Measurements from ENCODE around the gene GGA1.

The GGA1 gene

DNA sequence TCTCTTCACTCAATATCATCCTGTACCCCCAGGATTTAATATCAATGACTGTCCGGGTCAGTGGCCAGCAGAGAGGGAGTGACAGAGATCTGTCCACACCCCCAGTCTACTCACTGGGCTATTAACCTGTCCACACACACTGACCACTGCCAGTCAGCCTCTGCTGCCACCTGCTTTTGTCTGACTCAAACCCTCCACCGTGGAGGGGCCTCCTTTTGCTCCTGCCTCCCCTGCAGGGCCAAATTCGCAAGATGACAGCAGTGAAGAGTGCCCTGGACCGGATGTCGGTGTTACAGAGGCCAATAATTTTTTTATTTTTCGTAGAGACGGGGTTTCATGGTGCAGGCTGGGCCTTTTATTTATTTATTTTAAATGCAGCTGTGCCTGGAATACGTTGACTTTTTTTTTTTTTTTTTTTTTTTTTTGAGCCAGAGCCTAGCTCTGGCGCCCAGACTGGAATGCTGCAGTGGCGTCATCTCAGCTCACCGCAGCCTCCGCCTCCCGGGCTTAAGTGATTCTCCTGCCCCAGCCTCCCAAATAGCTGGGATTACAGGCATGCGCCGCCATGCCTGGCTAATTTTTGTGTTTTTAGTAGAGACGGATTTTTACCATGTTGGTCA, 55.0 kb downstream of the GGA1 start:
- no peak for DNase-seq (ENCODE audit: extremely low read depth, low read depth)
- TF ChIP-seq, protein P1, sequence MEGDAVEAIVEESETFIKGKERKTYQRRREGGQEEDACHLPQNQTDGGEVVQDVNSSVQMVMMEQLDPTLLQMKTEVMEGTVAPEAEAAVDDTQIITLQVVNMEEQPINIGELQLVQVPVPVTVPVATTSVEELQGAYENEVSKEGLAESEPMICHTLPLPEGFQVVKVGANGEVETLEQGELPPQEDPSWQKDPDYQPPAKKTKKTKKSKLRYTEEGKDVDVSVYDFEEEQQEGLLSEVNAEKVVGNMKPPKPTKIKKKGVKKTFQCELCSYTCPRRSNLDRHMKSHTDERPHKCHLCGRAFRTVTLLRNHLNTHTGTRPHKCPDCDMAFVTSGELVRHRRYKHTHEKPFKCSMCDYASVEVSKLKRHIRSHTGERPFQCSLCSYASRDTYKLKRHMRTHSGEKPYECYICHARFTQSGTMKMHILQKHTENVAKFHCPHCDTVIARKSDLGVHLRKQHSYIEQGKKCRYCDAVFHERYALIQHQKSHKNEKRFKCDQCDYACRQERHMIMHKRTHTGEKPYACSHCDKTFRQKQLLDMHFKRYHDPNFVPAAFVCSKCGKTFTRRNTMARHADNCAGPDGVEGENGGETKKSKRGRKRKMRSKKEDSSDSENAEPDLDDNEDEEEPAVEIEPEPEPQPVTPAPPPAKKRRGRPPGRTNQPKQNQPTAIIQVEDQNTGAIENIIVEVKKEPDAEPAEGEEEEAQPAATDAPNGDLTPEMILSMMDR (IDR thresholded peaks at IDR 0.05; ENCODE audit: low read depth, low read length) = no peak

GRCh38 chr22:37664249-37665101, 55.8 kb downstream of the GGA1 start:
- DNase-seq (ENCODE audit: extremely low read depth, low read depth) = no peak
- TF ChIP-seq, protein P1 (IDR thresholded peaks at IDR 0.05; ENCODE audit: low read depth, low read length) = no peak

- DNase-seq (ENCODE audit: extremely low read depth, low read depth) = no peak
- TF ChIP-seq, protein P1 (IDR thresholded peaks at IDR 0.05; ENCODE audit: low read depth, low read length) = no peak
These were observed 56.9 kb downstream of the GGA1 start for GRCh38 chr22:37665487-37665886.

DNA sequence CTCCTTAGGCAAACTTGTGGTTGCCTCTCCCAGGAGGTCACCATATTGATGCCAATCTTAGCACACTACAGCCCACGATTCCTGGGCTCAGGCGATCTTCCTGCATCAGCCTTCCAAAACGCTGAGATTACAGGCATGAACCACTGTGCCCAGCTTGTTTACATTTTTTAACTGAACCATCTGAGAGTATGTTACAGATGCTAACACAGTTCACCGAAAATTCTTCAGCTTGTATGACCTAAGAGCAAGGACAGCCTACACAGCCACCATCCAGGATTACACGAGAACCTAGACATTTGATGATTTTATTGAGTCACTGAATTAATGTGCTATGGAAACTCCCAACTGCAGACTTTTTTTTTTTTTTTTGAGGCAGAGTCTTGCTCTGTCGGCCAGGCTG, 61.0 kb downstream of the GGA1 start:
- TF ChIP-seq, protein P1 (IDR thresholded peaks at IDR 0.05; ENCODE audit: low read depth, low read length) = no peak
- peak; percentile 87 for DNase-seq (ENCODE audit: extremely low read depth, low read depth)

- DNase-seq (ENCODE audit: extremely low read depth, low read depth) = no peak
- TF ChIP-seq, protein P1 (IDR thresholded peaks at IDR 0.05; ENCODE audit: low read depth, low read length) = no peak
These were observed 63.7 kb downstream of the GGA1 start for GRCh38 chr22:37672206-37672919.

- TF ChIP-seq, protein P1 (IDR thresholded peaks at IDR 0.05; ENCODE audit: low read depth, low read length) = no peak
- no peak for DNase-seq (ENCODE audit: extremely low read depth, low read depth)
These were observed 64.4 kb downstream of the GGA1 start for GRCh38 chr22:37672920-37673455.
